Tibial nerve (tissue), 4 donors: ENCODE measurements around the gene SUPT5H. TPM values are rescaled to one million over a fixed set of nuclear protein-coding genes. Genes with fewer than 3 reads are reported as not detected.
A peak's percentile ranks its signal among the peaks of the same experiment; 100 is the strongest.

Source experiments
- DNase-seq, 2 donors: peaks; one replicate each; pipeline ENCODE4 v3.0.0-alpha.2; 2019; ENCODE audit warnings: low spot score in 2 of 2
- H3K27ac ChIP-seq, 4 donors: fragments of 200-600 bp; sonication (generic) in 3 of 4; one replicate each; pipeline ENCODE4 v1.5.1; 2017 to 2019; ENCODE audit warnings: mild to moderate bottlenecking in 1 of 4
- H3K27me3 ChIP-seq, 2 donors: fragments of 200-600 bp; sonication (generic) in 1 of 2; one replicate each; pipeline versions ENCODE4 v1.5.1 to v1.6.0; 2017 to 2019
- H3K36me3 ChIP-seq, 3 donors: fragments of 200-600 bp; sonication (generic); one replicate each; pipeline ENCODE4 v1.5.1; 2018 to 2019
- H3K4me1 ChIP-seq, 4 donors: fragments of 200-600 bp; sonication (generic) in 3 of 4; one replicate each; pipeline ENCODE4 v1.5.1; 2017 to 2019
- H3K4me3 ChIP-seq, 4 donors: fragments of 200-600 bp; sonication (generic) in 3 of 4; one replicate each; pipeline ENCODE4 v1.5.1; 2017 to 2019; ENCODE audit warnings: mild to moderate bottlenecking in 1 of 4, moderate library complexity in 1 of 4
- H3K9me3 ChIP-seq, 4 donors: fragments of 200-600 bp; sonication (generic) in 3 of 4; one replicate each; pipeline ENCODE4 v1.5.1; 2017 to 2019
- CTCF ChIP-seq, 5 experiments: fragments of 200-600 bp in 3 of 5; fragments of 450-650 bp in 2 of 5; sonication (generic) in 3 of 5; IDR thresholded peaks; one replicate each; pipeline ENCODE4 v1.5.1; 2016 to 2019; ENCODE audit warnings: antibody characterized with exemption in 5 of 5, mild to moderate bottlenecking in 3 of 5, moderate library complexity in 2 of 5
- EP300 ChIP-seq, 2 donors: sonication (generic); formaldehyde crosslinking; IDR thresholded peaks; one replicate each; pipeline ENCODE4 v1.6.1; 2017; ENCODE audit warnings: antibody characterized with exemption in 2 of 2, mild to moderate bottlenecking in 1 of 2
- POLR2A ChIP-seq, 2 donors: fragments of 450-650 bp; IDR thresholded peaks; one replicate each; pipeline ENCODE4 v1.6.1; 2017; ENCODE audit warnings: antibody characterized with exemption in 2 of 2, mild to moderate bottlenecking in 2 of 2, moderate library complexity in 2 of 2
- WGBS, 2 donors: methylation state at CpG; one replicate each; pipeline ENCODE4 v1.1.5; 2018; 5-methylcytosine and 5-hydroxymethylcytosine counted together
- total RNA-seq, 4 donors: library from RNA; depleted of rRNA; stranded (reverse); fragments of >200 nt; gene quantifications; one replicate each; pipeline ENCODE4 v1.1.0, GENCODE V29; 2016

SUPT5H gene
- total RNA-seq, 4 donors from 2014 or later = 94.4 to 120 (median 106) TPM

GRCh38 chr19:39400061-39400460, 45.3 kb upstream of the SUPT5H start:
- peaks cover 0 to 74% (median 47%) of the 10 kb centered on the region in 4 donors for H3K4me1 ChIP-seq
- peaks cover 0 to 36% (median 0%) of the 10 kb centered on the region in 3 donors for H3K36me3 ChIP-seq
- TF ChIP-seq POLR2A (IDR thresholded peaks at IDR 0.05) = no peak
- no peak for TF ChIP-seq CTCF (IDR thresholded peaks at IDR 0.05)
- TF ChIP-seq EP300 (IDR thresholded peaks at IDR 0.05) = no peak
- peak overlapping the region in 3 of 4 donors; percentile 94 to 100 (median 99) for H3K27ac ChIP-seq
- DNase-seq = no peak
- H3K27me3 ChIP-seq = no peaks in the 10 kb centered on the region
- no peak overlapping the region for H3K4me3 ChIP-seq
- 83 to 95% methylated on average over 4 of the region's 4 CpGs for WGBS, 2 donors
- no peaks in the 10 kb centered on the region for H3K9me3 ChIP-seq

GRCh38 chr19:39401070-39401548, 44.3 kb upstream of the SUPT5H start:
- H3K27ac ChIP-seq = peak overlapping the region; percentile 94 to 100 (median 100)
- H3K4me3 ChIP-seq = peak overlapping the region in 1 of 4 donors; percentile 14
- no peak for DNase-seq
- H3K4me1 ChIP-seq = peaks cover 0 to 84% (median 57%) of the 10 kb centered on the region in 4 donors
- no peaks in the 10 kb centered on the region for H3K9me3 ChIP-seq
- WGBS, 2 donors = 67 to 82% methylated on average over 4 of the region's 4 CpGs
- H3K36me3 ChIP-seq = peaks cover 0 to 25% (median 0%) of the 10 kb centered on the region in 3 donors
- H3K27me3 ChIP-seq = no peaks in the 10 kb centered on the region
- no peak for TF ChIP-seq EP300 (IDR thresholded peaks at IDR 0.05)
- no peak for TF ChIP-seq CTCF (IDR thresholded peaks at IDR 0.05)
- TF ChIP-seq POLR2A (IDR thresholded peaks at IDR 0.05) = no peak

GRCh38 chr19:39401549-39402345, 43.6 kb upstream of the SUPT5H start:
- H3K9me3 ChIP-seq = no peaks in the 10 kb centered on the region
- peak overlapping the region in 2 of 4 donors; percentile 56 to 66 for H3K4me3 ChIP-seq
- 38 to 40% methylated on average over 23 to 25 of the region's 25 CpGs for WGBS, 2 donors
- H3K4me1 ChIP-seq = peaks cover 0 to 85% (median 59%) of the 10 kb centered on the region in 4 donors
- TF ChIP-seq EP300 (IDR thresholded peaks at IDR 0.05) = peak; percentile 30 to 65
- no peak for TF ChIP-seq CTCF (IDR thresholded peaks at IDR 0.05)
- peak in 1 of 2 donors; percentile 19 for TF ChIP-seq POLR2A (IDR thresholded peaks at IDR 0.05)
- H3K36me3 ChIP-seq = peaks cover 0 to 20% (median 0%) of the 10 kb centered on the region in 3 donors
- peak overlapping the region; percentile 94 to 100 (median 100) for H3K27ac ChIP-seq
- peak in 1 of 2 donors; percentile 69 for DNase-seq
- peaks cover 0 to 3% of the 10 kb centered on the region in 2 donors for H3K27me3 ChIP-seq

GRCh38 chr19:39402346-39403300, 42.8 kb upstream of the SUPT5H start:
- TF ChIP-seq CTCF (IDR thresholded peaks at IDR 0.05) (no peak), EP300 (IDR thresholded peaks at IDR 0.05) (peak; percentile 77 to 96), POLR2A (IDR thresholded peaks at IDR 0.05) (peak in 1 of 2 donors; percentile 68)
- Histone ChIP-seq H3K36me3 (peaks cover 0 to 22% (median 4%) of the 10 kb centered on the region in 3 donors), H3K27me3 (peaks cover 0 to 3% of the 10 kb centered on the region in 2 donors), H3K9me3 (no peaks in the 10 kb centered on the region), H3K27ac (peak overlapping the region; percentile 94 to 100 (median 100)), H3K4me3 (peak overlapping the region; percentile 50 to 78 (median 61)), H3K4me1 (peaks cover 0 to 78% (median 56%) of the 10 kb centered on the region in 4 donors)
- DNase-seq = peak; percentile 90 to 94
- WGBS, 2 donors = 2 to 3% methylated on average over 53 to 54 of the region's 59 CpGs
